ENCODE results near the gene NALCN. TPM values are rescaled to one million over a fixed set of nuclear protein-coding genes. Genes with fewer than 3 reads are reported as not detected.

The NALCN gene
- total RNA-seq, 4 donors from 2014 or later = 0.62 to 0.87 TPM; not detected in 2

- H3K27ac ChIP-seq = no peak overlapping the region
- no peaks in the 10 kb centered on the region for H3K27me3 ChIP-seq
- TF ChIP-seq CTCF (IDR thresholded peaks at IDR 0.05 in 4 of 5, conservative IDR thresholded peaks at IDR 0.05 in 1 of 5) (no peak), POLR2A (IDR thresholded peaks at IDR 0.05) (no peak)
- H3K4me3 ChIP-seq = no peak overlapping the region
- H3K36me3 ChIP-seq = no peaks in the 10 kb centered on the region
- H3K4me1 ChIP-seq = no peaks in the 10 kb centered on the region
- in situ Hi-C loops (cut with MboI; ENCODE audit: low sequenced_read_pairs in 4 of 4) = no loop called here
- ATAC-seq = no peak
- intact Hi-C loops (cut with DNase I; ENCODE audit: low total_unique reads) = no loop called here
- H3K9me3 ChIP-seq = no peaks in the 10 kb centered on the region
- no peak for DNase-seq
Observed at GRCh38 chr13:101399365-101399764, 16.9 kb downstream of the NALCN start.

- TF ChIP-seq CTCF (IDR thresholded peaks at IDR 0.05 in 4 of 5, conservative IDR thresholded peaks at IDR 0.05 in 1 of 5) (no peak), POLR2A (IDR thresholded peaks at IDR 0.05) (no peak)
- Histone ChIP-seq H3K4me1 (no peaks in the 10 kb centered on the region), H3K27ac (no peak overlapping the region), H3K36me3 (no peaks in the 10 kb centered on the region), H3K4me3 (no peak overlapping the region), H3K9me3 (no peaks in the 10 kb centered on the region), H3K27me3 (no peaks in the 10 kb centered on the region)
- in situ Hi-C loops (cut with MboI; ENCODE audit: low sequenced_read_pairs in 4 of 4) (no loop called here), intact Hi-C loops (cut with DNase I; ENCODE audit: low total_unique reads) (no loop called here)
- DNase-seq = no peak
- no peak for ATAC-seq
Observed at GRCh38 chr13:101398920-101399319, 17.4 kb downstream of the NALCN start.

- Histone ChIP-seq H3K27me3 (no peaks in the 10 kb centered on the region), H3K27ac (no peak overlapping the region), H3K4me3 (no peak overlapping the region), H3K36me3 (no peaks in the 10 kb centered on the region), H3K9me3 (no peaks in the 10 kb centered on the region), H3K4me1 (no peaks in the 10 kb centered on the region)
- ATAC-seq (no peak), DNase-seq (no peak)
- TF ChIP-seq CTCF (IDR thresholded peaks at IDR 0.05 in 4 of 5, conservative IDR thresholded peaks at IDR 0.05 in 1 of 5) (no peak), POLR2A (IDR thresholded peaks at IDR 0.05) (no peak)
- intact Hi-C loops (cut with DNase I; ENCODE audit: low total_unique reads) (no loop called here), in situ Hi-C loops (cut with MboI; ENCODE audit: low sequenced_read_pairs in 4 of 4) (no loop called here)
Observed at GRCh38 chr13:101398191-101398590, 18.1 kb downstream of the NALCN start.

- ATAC-seq (no peak), DNase-seq (no peak)
- no peak for TF ChIP-seq CTCF (IDR thresholded peaks at IDR 0.05 in 4 of 5, conservative IDR thresholded peaks at IDR 0.05 in 1 of 5)
- no peak for TF ChIP-seq POLR2A (IDR thresholded peaks at IDR 0.05)
- H3K27me3 ChIP-seq = no peaks in the 10 kb centered on the region
- H3K4me1 ChIP-seq = no peaks in the 10 kb centered on the region
- H3K27ac ChIP-seq = no peak overlapping the region
- in situ Hi-C loops (cut with MboI; ENCODE audit: low sequenced_read_pairs in 4 of 4) = no loop called here
- no peaks in the 10 kb centered on the region for H3K36me3 ChIP-seq
- intact Hi-C loops (cut with DNase I; ENCODE audit: low total_unique reads) = no loop called here
- H3K9me3 ChIP-seq = no peaks in the 10 kb centered on the region
- no peak overlapping the region for H3K4me3 ChIP-seq
Observed at GRCh38 chr13:101397742-101398141, 18.6 kb downstream of the NALCN start.

GRCh38 chr13:101394605-101395004, 21.7 kb downstream of the NALCN start:
- Histone ChIP-seq H3K27me3 (no peaks in the 10 kb centered on the region), H3K4me1 (no peaks in the 10 kb centered on the region), H3K36me3 (no peaks in the 10 kb centered on the region), H3K4me3 (no peak overlapping the region), H3K9me3 (no peaks in the 10 kb centered on the region), H3K27ac (no peak overlapping the region)
- in situ Hi-C loops (cut with MboI; ENCODE audit: low sequenced_read_pairs in 4 of 4) = no loop called here
- TF ChIP-seq CTCF (IDR thresholded peaks at IDR 0.05 in 4 of 5, conservative IDR thresholded peaks at IDR 0.05 in 1 of 5) (no peak), POLR2A (IDR thresholded peaks at IDR 0.05) (no peak)
- no peak for ATAC-seq
- intact Hi-C loops (cut with DNase I; ENCODE audit: low total_unique reads) = no loop called here
- DNase-seq = no peak

Data from gastrocnemius medialis (tissue), 4 donors.